Endothelial cell of umbilical vein (primary cell): ENCODE data around the gene CEP164. TPM values are rescaled to one million over a fixed set of nuclear protein-coding genes. Genes with fewer than 3 reads are reported as not detected.

ENCODE experiments used
- BruUV-seq: library from RNA; stranded (reverse); fragments of 400-500 nt; replicated peaks from 2 replicates; lab custom pipeline; 2021; lab: Mats Ljungman, UMichigan
- CTCF ChIA-PET: fragments of 300-600, 350-600 bp; sonication (Branson Sonifier 250); formaldehyde crosslinking; loops from one replicate; lab custom pipeline; 2021; ENCODE audit warnings: antibody characterized with exemption, inconsistent platforms; lab: Charles Lee
- POLR2A ChIA-PET: fragments of 300-600, 350-600 bp; sonication (Branson Sonifier 250); formaldehyde crosslinking; loops from one replicate; lab custom pipeline; 2021; ENCODE audit warnings: antibody characterized with exemption, inconsistent platforms; lab: Charles Lee
- DNase-seq: peaks from one replicate; pipeline ENCODE4 v3.0.0-alpha.2; 2011; ENCODE audit warnings: low read depth, low spot score
- FAIRE-seq: peaks from 2 replicates; lab custom pipeline; 2011; peaks lifted over from hg19 to GRCh38; lab: Jason Lieb, UNC
- H2AFZ ChIP-seq: 2 replicates; pipeline ENCODE4 v1.6.0; 2012; ENCODE audit warnings: low read depth, low read length, control low read depth, inconsistent platforms
- H3K27ac ChIP-seq: 2 replicates; pipeline ENCODE4 v1.5.1; 2011; ENCODE audit warnings: low read depth, mild to moderate bottlenecking, control low read depth, low read length, moderate library complexity; ENCODE audit not compliant: insufficient read depth
- H3K27me3 ChIP-seq, 2 experiments: 2 replicates each; pipeline versions ENCODE4 v1.6.0 to v1.6.1; 2011; ENCODE audit warnings: low read length in 2 of 2, mixed read lengths in 1 of 2; ENCODE audit not compliant: control insufficient read depth in 2 of 2, insufficient read depth in 2 of 2
- H3K36me3 ChIP-seq, 2 experiments: 2 replicates in 1 of 2; 3 replicates in 1 of 2; pipeline ENCODE4 v1.5.1; 2011; ENCODE audit warnings: low read length in 2 of 2, mild to moderate bottlenecking in 1 of 2, moderate library complexity in 1 of 2; ENCODE audit not compliant: control insufficient read depth in 2 of 2, insufficient read depth in 2 of 2; ENCODE audit errors: extremely low read depth in 1 of 2
- H3K4me1 ChIP-seq: 3 replicates; pipeline ENCODE4 v1.5.1; 2011; ENCODE audit warnings: mild to moderate bottlenecking, low read length; ENCODE audit not compliant: control insufficient read depth, insufficient read depth; ENCODE audit errors: extremely low read depth
- H3K4me2 ChIP-seq: 2 replicates; pipeline ENCODE4 v1.6.1; 2011; ENCODE audit warnings: low read length, control low read depth, mixed read lengths; ENCODE audit not compliant: insufficient read depth
- H3K4me3 ChIP-seq, 3 experiments: fragments of 200-600 bp in 1 of 3; sonication (generic), shearing (Covaris generic) in 1 of 3; replicated peaks in 1 of 3; 2 replicates each; pipeline ENCODE4 v1.5.1; 2011 to 2016; ENCODE audit warnings: control low read depth in 3 of 3, low read length in 3 of 3, mild to moderate bottlenecking in 2 of 3, inconsistent platforms in 1 of 3, low read depth in 1 of 3, moderate library complexity in 1 of 3; ENCODE audit not compliant: insufficient read depth in 1 of 3
- H3K79me2 ChIP-seq: 2 replicates; pipeline ENCODE4 v1.6.0; 2012; ENCODE audit warnings: low read length, inconsistent platforms; ENCODE audit not compliant: control insufficient read depth, insufficient read depth
- H3K9ac ChIP-seq: replicated peaks from 2 replicates; pipeline ENCODE3; 2011; ENCODE audit warnings: low read length, control low read depth; ENCODE audit not compliant: insufficient read depth; ENCODE audit errors: extremely low read depth
- H3K9me1 ChIP-seq: replicated peaks from 3 replicates; pipeline ENCODE4 v1.6.0; 2011; ENCODE audit warnings: mild to moderate bottlenecking, low read length; ENCODE audit not compliant: control insufficient read depth, insufficient read depth; ENCODE audit errors: extremely low read depth
- H3K9me3 ChIP-seq: replicated peaks from 2 replicates; pipeline ENCODE4 v1.5.1; 2012; ENCODE audit warnings: low read length, inconsistent platforms; ENCODE audit not compliant: control insufficient read depth, insufficient read depth
- H4K20me1 ChIP-seq: replicated peaks from 2 replicates; pipeline ENCODE3; 2011; ENCODE audit warnings: mild to moderate bottlenecking, low read length; ENCODE audit not compliant: control insufficient read depth, insufficient read depth; ENCODE audit errors: extremely low read depth
- EZH2 ChIP-seq: IDR thresholded peaks from 2 replicates; pipeline ENCODE4 v1.6.1; 2012; ENCODE audit warnings: borderline replicate concordance, low read depth, mild to moderate bottlenecking, moderate library complexity, low read length, inconsistent platforms; ENCODE audit not compliant: severe bottlenecking
- FOS ChIP-seq: IDR thresholded peaks from 2 replicates; pipeline ENCODE4 v1.6.1; 2011; ENCODE audit warnings: mild to moderate bottlenecking, low read length, moderate library complexity, borderline replicate concordance; ENCODE audit not compliant: insufficient read depth
- GATA2 ChIP-seq: IDR thresholded peaks from 2 replicates; pipeline ENCODE4 v1.7.0; 2011; ENCODE audit warnings: low read depth, mild to moderate bottlenecking, moderate library complexity, mixed read lengths, low read length; ENCODE audit not compliant: insufficient read length, insufficient read depth
- JUN ChIP-seq: IDR thresholded peaks from 2 replicates; pipeline ENCODE4 v1.6.1; 2011; ENCODE audit warnings: borderline replicate concordance, low read depth; ENCODE audit not compliant: insufficient read length, insufficient read depth
- MAX ChIP-seq: IDR thresholded peaks from 2 replicates; pipeline ENCODE4 v1.6.1; 2011; ENCODE audit not compliant: insufficient read depth, insufficient read length
- MYC ChIP-seq: IDR thresholded peaks from one replicate; pipeline ENCODE4 v1.6.1; 2011; ENCODE audit warnings: mild to moderate bottlenecking, low read depth, low read length
- POLR2A ChIP-seq: IDR thresholded peaks from 2 replicates; pipeline ENCODE4 v1.6.1; 2012; ENCODE audit warnings: low read depth, mild to moderate bottlenecking, control low read depth, low read length
- POLR2AphosphoS5 ChIP-seq: IDR thresholded peaks from 2 replicates; pipeline ENCODE4 v1.6.1; 2012; ENCODE audit warnings: low read depth, mild to moderate bottlenecking, control low read depth, low read length, moderate library complexity; ENCODE audit not compliant: insufficient read depth
- dilution Hi-C: fragments of 300-500 bp; cut with MboI; formaldehyde crosslinking; loops from one replicate; pipeline ENCODE4 v1.15.0; 2019; ENCODE audit warnings: low sequenced_read_pairs; ENCODE audit not compliant: extremely low pct_ligation_motif_present
- intact Hi-C: fragments of 100-400 bp; cut with micrococcal nuclease; formaldehyde crosslinking; loops from one replicate; pipeline ENCODE4 v1.10.0; 2022
- polyA plus RNA-seq, 4 experiments: library from polyadenylated mRNA; depleted of rRNA in 3 of 4; stranded (reverse) in 3 of 4; unstranded in 1 of 4; fragments of >200 nt; gene quantifications; 2 replicates each; pipeline versions ENCODE4 v1.2.1 to v1.2.3, GENCODE V29; 2011 to 2012; ENCODE audit warnings: missing spikeins in 1 of 4
- total RNA-seq: library from RNA; stranded (reverse); gene quantifications from 2 replicates; pipeline ENCODE4 v1.2.3, GENCODE V29; 2021
- TF ChIP-seq, protein P1 (sequence below), 2 donors: IDR thresholded peaks; 1 replicate in 1 of 2; 2 replicates in 1 of 2; pipeline ENCODE4 v1.5.1; 2011; ENCODE audit warnings: low read length in 2 of 2, mild to moderate bottlenecking in 2 of 2, moderate library complexity in 2 of 2, control low read depth in 1 of 2, inconsistent platforms in 1 of 2, low read depth in 1 of 2; ENCODE audit not compliant: insufficient read depth in 1 of 2; ENCODE audit errors: extremely low read depth in 1 of 2

Gene CEP164
- total and polyA plus RNA-seq, 2 donors (not counting 3 experiments of a cell fraction or from before 2014, with no cell fraction given), result 22.7 to 48.4 TPM

- BruUV-seq, result no TSS peak
- no peaks in the 10 kb centered on the region for H3K9me1 ChIP-seq
- FAIRE-seq (no peak), DNase-seq (no peak)
- no peaks in the 10 kb centered on the region for H3K27me3 ChIP-seq
- CTCF ChIA-PET, result interaction anchor here (1.3 to 1.8 kb wide), 3 partner anchors 14 to 131 kb away, joined by 3 to 4 read pairs (median 3); partner anchors contain the start of gene BACE1
- no peak overlapping the region for H3K9ac ChIP-seq
- no peak overlapping the region for H2AFZ ChIP-seq
- dilution Hi-C loops, result no loop called here
- no peaks in the 10 kb centered on the region for H4K20me1 ChIP-seq
- H3K4me2 ChIP-seq, result no peak overlapping the region
- no peaks in the 10 kb centered on the region for H3K79me2 ChIP-seq
- no peak overlapping the region for H3K27ac ChIP-seq
- H3K4me3 ChIP-seq, result no peak overlapping the region
- H3K4me1 ChIP-seq, result no peaks in the 10 kb centered on the region
- POLR2A ChIA-PET, result no interaction called here
- H3K36me3 ChIP-seq, result peaks cover 5% of the 10 kb centered on the region in 2 experiments
- intact Hi-C loops, result no loop called here
- H3K9me3 ChIP-seq, result no peaks in the 10 kb centered on the region
- TF ChIP-seq GATA2, result no peak
- TF ChIP-seq FOS, result no peak
- TF ChIP-seq, protein P1, sequence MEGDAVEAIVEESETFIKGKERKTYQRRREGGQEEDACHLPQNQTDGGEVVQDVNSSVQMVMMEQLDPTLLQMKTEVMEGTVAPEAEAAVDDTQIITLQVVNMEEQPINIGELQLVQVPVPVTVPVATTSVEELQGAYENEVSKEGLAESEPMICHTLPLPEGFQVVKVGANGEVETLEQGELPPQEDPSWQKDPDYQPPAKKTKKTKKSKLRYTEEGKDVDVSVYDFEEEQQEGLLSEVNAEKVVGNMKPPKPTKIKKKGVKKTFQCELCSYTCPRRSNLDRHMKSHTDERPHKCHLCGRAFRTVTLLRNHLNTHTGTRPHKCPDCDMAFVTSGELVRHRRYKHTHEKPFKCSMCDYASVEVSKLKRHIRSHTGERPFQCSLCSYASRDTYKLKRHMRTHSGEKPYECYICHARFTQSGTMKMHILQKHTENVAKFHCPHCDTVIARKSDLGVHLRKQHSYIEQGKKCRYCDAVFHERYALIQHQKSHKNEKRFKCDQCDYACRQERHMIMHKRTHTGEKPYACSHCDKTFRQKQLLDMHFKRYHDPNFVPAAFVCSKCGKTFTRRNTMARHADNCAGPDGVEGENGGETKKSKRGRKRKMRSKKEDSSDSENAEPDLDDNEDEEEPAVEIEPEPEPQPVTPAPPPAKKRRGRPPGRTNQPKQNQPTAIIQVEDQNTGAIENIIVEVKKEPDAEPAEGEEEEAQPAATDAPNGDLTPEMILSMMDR (IDR thresholded peaks at IDR 0.05; ENCODE audit: extremely low read depth in 1 of 2, insufficient read depth in 1 of 2, low read depth in 1 of 2, low read length in 2 of 2), result no peak
- TF ChIP-seq EZH2, result no peak
- no peak for TF ChIP-seq JUN
- no peak for TF ChIP-seq MYC
- TF ChIP-seq POLR2A, result no peak
- TF ChIP-seq MAX, result no peak
- no peak for TF ChIP-seq POLR2AphosphoS5
Observed at GRCh38 chr11:117295438-117296137, 32.1 kb upstream of the CEP164 start.
